Lower lobe of right lung (tissue), 2 donors: Measurements from ENCODE around the gene TSEN15. TPM values are rescaled to one million over a fixed set of nuclear protein-coding genes. Genes with fewer than 3 reads are reported as not detected.

Source experiments
- ATAC-seq, 2 donors: fragments of 200-7000 bp; cut with Tn5 transposase; one replicate each; pipeline ENCODE4 v1.9.1; 2020 to 2022; ENCODE audit warnings: mild to moderate bottlenecking in 2 of 2, moderate library complexity in 2 of 2
- DNase-seq: peaks from one replicate; pipeline ENCODE4 v3.0.0-alpha.2; 2020
- H3K27ac ChIP-seq: fragments of 200-600 bp; one replicate; pipeline ENCODE4 v1.8.0; 2022
- H3K27me3 ChIP-seq: fragments of 200-600 bp; one replicate; pipeline ENCODE4 v1.8.0; 2022; ENCODE audit warnings: low read depth
- H3K36me3 ChIP-seq: fragments of 200-600 bp; one replicate; pipeline ENCODE4 v1.8.0; 2022; ENCODE audit warnings: mild to moderate bottlenecking
- H3K4me1 ChIP-seq: fragments of 200-600 bp; one replicate; pipeline ENCODE4 v1.8.0; 2022
- H3K4me3 ChIP-seq: fragments of 200-600 bp; one replicate; pipeline ENCODE4 v1.8.0; 2022; ENCODE audit warnings: mild to moderate bottlenecking
- H3K9me3 ChIP-seq: fragments of 200-600 bp; one replicate; pipeline ENCODE4 v1.8.0; 2022
- intact Hi-C: fragments of 100-400 bp; cut with DNase I; formaldehyde crosslinking; loops from one replicate; pipeline ENCODE4 v1.11.0; 2022
- total RNA-seq: library from RNA; stranded (reverse); fragmentation: NEBNext Ultra II Directional; extraction: Animal tissue kit (Norgen Biotek cat#: 25700); gene quantifications from one replicate; pipeline ENCODE4 v1.2.1, GENCODE V29; 2021
- TF ChIP-seq, protein P1 (sequence below): fragments of 200-600 bp; IDR thresholded peaks from one replicate; pipeline ENCODE4 v1.8.0; 2022; ENCODE audit warnings: antibody characterized with exemption, mild to moderate bottlenecking
- donor health status: DM: no; HTN: yes; CAD: no; lungs with severe emphysema.

TSEN15 gene
- total RNA-seq, 1 donor from 2014 or later: 28.6 TPM

DNA sequence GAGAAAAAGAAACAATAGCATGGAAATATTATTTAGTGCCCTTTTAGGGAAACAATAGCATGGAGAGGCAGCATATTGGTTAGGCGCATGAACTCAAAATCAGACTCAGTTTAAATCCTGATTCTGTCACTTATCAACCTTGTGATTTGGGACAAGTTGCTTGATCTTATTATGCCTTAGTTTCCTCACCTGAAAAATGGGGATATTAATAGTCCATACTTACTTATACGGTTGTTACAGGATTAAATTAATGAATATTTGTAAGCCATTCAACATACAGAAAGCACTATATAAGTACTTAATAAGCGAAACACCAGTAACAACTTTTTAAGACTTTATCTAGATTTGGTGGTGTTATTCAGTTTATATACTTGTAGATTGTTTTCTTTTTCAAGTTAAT is 1.2 kb downstream of the TSEN15 start:
- no peak for ATAC-seq
- Histone ChIP-seq H3K27me3 (no peaks in the 10 kb centered on the region), H3K4me3 (peak overlapping the region; percentile 90), H3K36me3 (peaks cover 14% of the 10 kb centered on the region), H3K4me1 (peaks cover 27% of the 10 kb centered on the region), H3K9me3 (no peaks in the 10 kb centered on the region), H3K27ac (no peak overlapping the region)
- intact Hi-C loops: no loop called here
- TF ChIP-seq, protein P1, sequence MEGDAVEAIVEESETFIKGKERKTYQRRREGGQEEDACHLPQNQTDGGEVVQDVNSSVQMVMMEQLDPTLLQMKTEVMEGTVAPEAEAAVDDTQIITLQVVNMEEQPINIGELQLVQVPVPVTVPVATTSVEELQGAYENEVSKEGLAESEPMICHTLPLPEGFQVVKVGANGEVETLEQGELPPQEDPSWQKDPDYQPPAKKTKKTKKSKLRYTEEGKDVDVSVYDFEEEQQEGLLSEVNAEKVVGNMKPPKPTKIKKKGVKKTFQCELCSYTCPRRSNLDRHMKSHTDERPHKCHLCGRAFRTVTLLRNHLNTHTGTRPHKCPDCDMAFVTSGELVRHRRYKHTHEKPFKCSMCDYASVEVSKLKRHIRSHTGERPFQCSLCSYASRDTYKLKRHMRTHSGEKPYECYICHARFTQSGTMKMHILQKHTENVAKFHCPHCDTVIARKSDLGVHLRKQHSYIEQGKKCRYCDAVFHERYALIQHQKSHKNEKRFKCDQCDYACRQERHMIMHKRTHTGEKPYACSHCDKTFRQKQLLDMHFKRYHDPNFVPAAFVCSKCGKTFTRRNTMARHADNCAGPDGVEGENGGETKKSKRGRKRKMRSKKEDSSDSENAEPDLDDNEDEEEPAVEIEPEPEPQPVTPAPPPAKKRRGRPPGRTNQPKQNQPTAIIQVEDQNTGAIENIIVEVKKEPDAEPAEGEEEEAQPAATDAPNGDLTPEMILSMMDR: no peak
- DNase-seq: no peak

DNA sequence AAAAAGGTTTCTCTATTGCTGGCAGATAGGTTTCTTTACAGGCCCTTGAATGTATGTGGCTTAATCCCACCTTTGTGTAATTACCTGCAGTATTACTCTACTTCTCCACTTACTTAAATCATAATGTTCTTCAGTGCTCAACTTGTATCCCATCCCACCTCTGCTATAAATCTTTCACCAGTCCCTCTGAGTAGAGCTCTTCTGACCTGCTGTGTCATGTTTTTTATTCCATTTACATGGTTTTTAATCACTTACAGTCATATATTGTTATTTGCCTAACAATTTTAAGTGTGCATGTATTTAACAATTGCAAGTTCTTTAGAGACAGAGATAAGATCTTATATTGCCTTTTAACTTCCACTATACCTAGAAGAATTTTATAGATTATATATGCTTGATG is 2.4 kb downstream of the TSEN15 start:
- intact Hi-C loops: no loop called here
- H3K27me3 ChIP-seq: no peaks in the 10 kb centered on the region
- TF ChIP-seq, protein P1: no peak
- ATAC-seq (no peak), DNase-seq (no peak)
- H3K4me3 ChIP-seq: no peak overlapping the region
- H3K9me3 ChIP-seq: no peaks in the 10 kb centered on the region
- H3K27ac ChIP-seq: no peak overlapping the region
- H3K4me1 ChIP-seq: peaks cover 27% of the 10 kb centered on the region
- H3K36me3 ChIP-seq: peaks cover 19% of the 10 kb centered on the region

DNA sequence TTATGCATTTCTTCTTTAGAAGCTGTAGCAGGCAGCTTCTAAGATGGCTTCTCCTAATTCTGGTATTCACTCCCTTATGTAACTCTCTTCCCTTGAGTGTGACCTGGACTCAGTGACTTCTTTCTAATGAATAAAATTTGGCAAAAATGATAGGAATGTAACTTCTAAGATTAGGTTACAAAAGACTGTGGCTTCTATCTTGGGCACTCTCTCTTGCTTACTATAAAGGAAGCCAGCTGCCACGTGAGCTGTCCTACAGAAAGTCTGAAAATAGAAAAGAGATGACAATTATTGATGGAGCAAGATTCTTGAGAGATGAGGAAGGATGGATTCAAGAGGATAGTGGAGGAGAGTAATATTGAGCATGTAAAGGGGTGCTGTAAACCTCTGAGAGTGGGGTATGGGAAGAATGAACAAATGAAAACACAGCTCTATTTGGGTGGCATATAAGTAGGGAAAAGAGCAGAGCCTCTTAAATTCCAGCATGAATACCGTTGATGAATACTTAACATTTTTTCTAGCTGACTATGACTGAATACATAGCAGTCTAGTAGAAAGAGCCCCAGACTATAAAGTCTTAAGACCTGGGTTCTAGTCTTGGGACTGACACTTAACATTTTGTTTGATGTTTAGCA is 5.5 kb downstream of the TSEN15 start:
- H3K36me3 ChIP-seq: peaks cover 19% of the 10 kb centered on the region
- peak; percentile 71 to 88 for ATAC-seq
- TF ChIP-seq, protein P1: no peak
- H3K9me3 ChIP-seq: no peaks in the 10 kb centered on the region
- H3K27ac ChIP-seq: peak overlapping the region; percentile 40
- no peaks in the 10 kb centered on the region for H3K27me3 ChIP-seq
- DNase-seq: no peak
- intact Hi-C loops: no loop called here
- H3K4me1 ChIP-seq: peaks cover 18% of the 10 kb centered on the region
- H3K4me3 ChIP-seq: no peak overlapping the region

DNA sequence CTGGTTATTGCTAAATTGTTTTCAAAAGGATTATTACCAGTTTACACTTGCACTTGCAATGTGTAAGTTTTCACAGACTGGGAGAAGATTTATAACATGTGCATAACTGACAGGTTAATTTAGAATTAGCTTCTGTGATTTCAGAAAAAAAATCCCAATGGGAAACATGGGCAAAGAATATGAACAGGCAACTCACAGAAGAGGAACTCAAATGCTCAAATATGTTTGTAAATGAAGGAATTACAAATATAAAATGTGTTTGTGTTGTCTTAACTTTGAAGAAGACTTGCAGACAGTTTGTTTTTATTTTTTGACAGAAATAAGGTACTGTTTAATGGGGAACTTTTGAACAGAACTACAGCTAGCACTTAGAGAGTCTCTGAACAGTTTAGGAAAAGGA is 8.4 kb downstream of the TSEN15 start:
- peaks cover 15% of the 10 kb centered on the region for H3K36me3 ChIP-seq
- H3K4me1 ChIP-seq: no peaks in the 10 kb centered on the region
- H3K27me3 ChIP-seq: no peaks in the 10 kb centered on the region
- DNase-seq: no peak
- intact Hi-C loops: no loop called here
- H3K9me3 ChIP-seq: no peaks in the 10 kb centered on the region
- H3K27ac ChIP-seq: no peak overlapping the region
- ATAC-seq: no peak
- H3K4me3 ChIP-seq: no peak overlapping the region
- TF ChIP-seq, protein P1: no peak

DNA sequence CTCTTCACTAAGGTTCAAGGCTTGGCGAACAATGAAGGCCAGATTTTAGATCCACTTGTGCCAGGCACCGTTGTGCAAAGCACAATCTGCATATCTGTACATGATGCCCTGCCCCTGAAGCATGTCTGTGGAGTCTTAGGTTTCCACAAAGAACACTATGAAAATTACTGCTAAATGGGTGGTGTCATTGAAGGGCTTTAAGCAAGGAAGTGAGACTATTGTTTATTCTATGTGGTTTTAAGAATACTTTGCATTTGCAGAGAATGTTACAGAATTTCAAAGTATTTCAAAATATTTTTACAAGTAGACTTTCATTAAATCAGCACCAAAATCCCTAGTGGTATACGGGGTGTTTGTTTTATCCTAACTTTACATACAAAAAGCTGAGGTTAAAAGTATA is 8.8 kb downstream of the TSEN15 start:
- no peaks in the 10 kb centered on the region for H3K27me3 ChIP-seq
- no peaks in the 10 kb centered on the region for H3K9me3 ChIP-seq
- DNase-seq: no peak
- TF ChIP-seq, protein P1: no peak
- peaks cover 11% of the 10 kb centered on the region for H3K36me3 ChIP-seq
- intact Hi-C loops: no loop called here
- no peak overlapping the region for H3K4me3 ChIP-seq
- no peak overlapping the region for H3K27ac ChIP-seq
- no peaks in the 10 kb centered on the region for H3K4me1 ChIP-seq
- no peak for ATAC-seq
